NT2/D1 (cell line): ENCODE data around the gene ABR.

Experiments used
- DNase-seq: peaks from one replicate; pipeline ENCODE4 v3.0.0-alpha.2; 2011; ENCODE audit warnings: low read depth, low spot score
- H3K27me3 ChIP-seq: 2 replicates; pipeline ENCODE4 v1.6.0; 2011; ENCODE audit warnings: mild to moderate bottlenecking; ENCODE audit not compliant: insufficient read length, insufficient read depth
- H3K36me3 ChIP-seq: 2 replicates; pipeline ENCODE4 v1.6.1; 2011; ENCODE audit warnings: mild to moderate bottlenecking, low read length, mixed read lengths; ENCODE audit not compliant: insufficient read depth, insufficient read length
- H3K4me1 ChIP-seq: 2 replicates; pipeline ENCODE4 v1.5.1; 2011; ENCODE audit not compliant: insufficient read depth, insufficient read length
- H3K4me3 ChIP-seq: 2 replicates; pipeline ENCODE4 v1.5.1; 2011; ENCODE audit warnings: low read depth; ENCODE audit not compliant: insufficient read length
- H3K9ac ChIP-seq: 2 replicates; pipeline ENCODE4 v1.6.0; 2011; ENCODE audit warnings: low read depth; ENCODE audit not compliant: insufficient read length
- H3K9me3 ChIP-seq: 2 replicates; pipeline ENCODE4 v1.5.1; 2011; ENCODE audit warnings: mild to moderate bottlenecking, low read length; ENCODE audit not compliant: insufficient read depth
- SUZ12 ChIP-seq: IDR thresholded peaks from 2 replicates; pipeline ENCODE4 v1.6.1; 2011; ENCODE audit not compliant: insufficient read length, insufficient read depth; ENCODE audit errors: extremely low read depth
- YY1 ChIP-seq: IDR thresholded peaks from 2 replicates; pipeline ENCODE4 v1.6.1; 2011; ENCODE audit not compliant: insufficient read length, insufficient read depth
- ZNF274 ChIP-seq: IDR thresholded peaks from 2 replicates; pipeline ENCODE4 v1.6.1; 2011; ENCODE audit warnings: mild to moderate bottlenecking, low read depth, low read length

The ABR gene

GRCh38 chr17:1091190-1091534 lies 88.6 kb downstream of the ABR start:
- TF ChIP-seq SUZ12 = no peak
- Histone ChIP-seq H3K27me3 (no peaks in the 10 kb centered on the region), H3K9ac (no peak overlapping the region), H3K4me1 (peaks cover 11% of the 10 kb centered on the region), H3K36me3 (peaks cover 38% of the 10 kb centered on the region), H3K9me3 (no peaks in the 10 kb centered on the region), H3K4me3 (no peak overlapping the region)
- no peak for DNase-seq

DNA sequence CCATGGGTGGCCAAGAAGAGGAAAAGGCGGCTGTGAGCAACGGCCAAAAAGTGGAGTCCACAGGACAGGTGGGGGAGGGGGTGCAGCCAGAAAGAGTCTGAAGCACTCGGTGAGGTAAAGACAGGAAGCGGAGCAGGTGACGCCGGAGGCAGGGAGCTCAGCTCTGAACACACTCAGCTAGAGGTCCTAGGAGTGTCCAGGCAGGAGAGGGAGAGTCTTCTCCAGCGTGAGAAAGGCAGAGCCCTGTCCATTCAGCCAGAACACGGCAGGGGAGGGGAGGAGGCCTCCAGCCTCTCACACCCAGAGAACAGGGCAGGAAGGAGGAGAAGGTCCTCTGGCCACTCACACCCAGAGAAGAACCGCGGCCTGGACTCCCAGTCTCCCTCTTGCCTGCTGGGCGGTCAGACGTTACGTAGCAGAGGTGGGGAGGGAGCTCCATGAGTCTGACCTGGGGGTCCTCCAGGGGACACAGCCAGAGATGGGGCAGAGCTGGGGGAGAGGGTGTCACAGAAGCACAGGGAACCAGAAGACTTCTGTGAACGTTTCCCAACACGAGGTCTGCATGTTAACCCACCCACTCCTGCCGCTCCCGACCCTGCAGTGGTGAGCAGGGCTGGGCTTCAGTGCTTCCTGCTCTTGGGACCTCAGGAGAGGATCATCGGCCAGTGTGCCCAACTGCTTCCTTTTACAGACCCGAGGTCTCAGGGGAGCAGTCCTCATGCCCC lies 89.2 kb downstream of the ABR start:
- Histone ChIP-seq H3K9me3 (no peaks in the 10 kb centered on the region), H3K27me3 (no peaks in the 10 kb centered on the region), H3K36me3 (peaks cover 38% of the 10 kb centered on the region), H3K4me3 (no peak overlapping the region), H3K9ac (no peak overlapping the region), H3K4me1 (peaks cover 10% of the 10 kb centered on the region)
- DNase-seq = no peak
- TF ChIP-seq ZNF274 (no peak), YY1 (no peak), SUZ12 (no peak)

DNA sequence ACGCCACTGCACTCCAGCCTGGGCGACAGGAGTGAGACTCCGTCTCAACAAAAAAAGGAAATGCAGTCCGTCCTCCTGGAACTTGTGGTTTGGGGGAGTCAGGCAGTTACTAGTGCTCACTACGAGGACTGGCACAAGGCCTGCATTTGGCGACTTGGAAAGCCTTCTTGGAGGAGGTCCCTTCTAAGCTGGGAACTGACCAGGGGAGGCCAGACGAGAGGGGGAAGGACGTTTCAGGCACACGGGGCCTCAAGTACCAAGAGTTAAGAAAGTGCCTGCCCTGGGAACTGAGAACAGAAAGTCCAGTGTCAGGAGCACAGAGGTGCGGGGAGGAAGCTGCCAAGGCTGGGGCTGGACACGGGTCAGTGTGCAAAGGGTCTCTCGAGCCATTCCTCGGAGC lies 89.9 kb downstream of the ABR start:
- Histone ChIP-seq H3K36me3 (peaks cover 34% of the 10 kb centered on the region), H3K9me3 (no peaks in the 10 kb centered on the region), H3K27me3 (no peaks in the 10 kb centered on the region), H3K4me1 (peaks cover 10% of the 10 kb centered on the region), H3K9ac (no peak overlapping the region), H3K4me3 (no peak overlapping the region)
- no peak for DNase-seq
- TF ChIP-seq ZNF274 (no peak), SUZ12 (no peak), YY1 (no peak)

GRCh38 chr17:1087381-1088241 lies 92.2 kb downstream of the ABR start:
- Histone ChIP-seq H3K9me3 (no peaks in the 10 kb centered on the region), H3K4me3 (no peak overlapping the region), H3K4me1 (peaks cover 12% of the 10 kb centered on the region), H3K36me3 (peaks cover 30% of the 10 kb centered on the region), H3K27me3 (no peaks in the 10 kb centered on the region), H3K9ac (no peak overlapping the region)
- no peak for TF ChIP-seq YY1
- TF ChIP-seq ZNF274 = no peak
- no peak for TF ChIP-seq SUZ12
- DNase-seq = no peak

GRCh38 chr17:1083451-1084187 lies 96.2 kb downstream of the ABR start:
- Histone ChIP-seq H3K36me3 (peaks cover 14% of the 10 kb centered on the region), H3K4me1 (peaks cover 17% of the 10 kb centered on the region), H3K27me3 (no peaks in the 10 kb centered on the region), H3K9ac (no peak overlapping the region), H3K4me3 (no peak overlapping the region), H3K9me3 (no peaks in the 10 kb centered on the region)
- TF ChIP-seq SUZ12 (no peak), YY1 (no peak), ZNF274 (no peak)
- DNase-seq = no peak

DNA sequence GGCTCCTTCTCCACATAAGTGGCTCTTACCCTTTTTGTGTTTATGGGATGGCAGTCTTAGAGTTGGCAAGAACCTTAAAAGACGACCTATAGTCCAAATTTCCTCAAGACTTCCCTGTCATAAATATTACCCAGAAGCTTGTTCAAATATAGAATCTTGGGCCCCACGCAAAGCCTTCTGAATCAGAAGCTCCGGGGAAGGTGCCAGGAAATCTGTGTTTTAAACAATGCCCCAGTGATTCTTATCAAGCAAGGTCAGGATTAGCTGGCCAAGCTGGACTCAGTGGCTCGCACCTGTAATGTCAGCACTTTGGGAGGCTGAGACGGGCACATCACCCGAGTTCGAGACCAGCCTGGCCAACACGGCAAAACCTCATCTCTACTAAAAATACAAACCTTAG lies 97.2 kb downstream of the ABR start:
- Histone ChIP-seq H3K9ac (no peak overlapping the region), H3K4me3 (no peak overlapping the region), H3K4me1 (peaks cover 17% of the 10 kb centered on the region), H3K36me3 (peaks cover 14% of the 10 kb centered on the region), H3K27me3 (no peaks in the 10 kb centered on the region), H3K9me3 (no peaks in the 10 kb centered on the region)
- DNase-seq = no peak
- no peak for TF ChIP-seq ZNF274
- TF ChIP-seq YY1 = no peak
- no peak for TF ChIP-seq SUZ12

- no peak for TF ChIP-seq SUZ12
- TF ChIP-seq YY1 = no peak
- no peak for TF ChIP-seq ZNF274
- peak overlapping the region; percentile 42 for H3K9ac ChIP-seq
- peaks cover 16% of the 10 kb centered on the region for H3K4me1 ChIP-seq
- no peaks in the 10 kb centered on the region for H3K9me3 ChIP-seq
- no peaks in the 10 kb centered on the region for H3K27me3 ChIP-seq
- DNase-seq = no peak
- no peak overlapping the region for H3K4me3 ChIP-seq
- peaks cover 22% of the 10 kb centered on the region for H3K36me3 ChIP-seq
Observed at GRCh38 chr17:1078831-1079561, 100.8 kb downstream of the ABR start.
